IMR-90 (cell line): ENCODE measurements around the gene LRRC56. TPM values are rescaled to one million over a fixed set of nuclear protein-coding genes. Genes with fewer than 3 reads are reported as not detected.

ENCODE experiments used
- BHLHE40 ChIP-seq: fragments of 150-350 bp; IDR thresholded peaks from 2 replicates; pipeline ENCODE4 v1.6.1; 2016; ENCODE audit warnings: mild to moderate bottlenecking, low read depth, low read length
- CTCF ChIP-seq: conservative IDR thresholded peaks from 2 replicates; pipeline ENCODE4 v1.5.1; 2012; ENCODE audit warnings: mild to moderate bottlenecking, low read depth, low read length, improper control_type of control experiment
- MXI1 ChIP-seq: IDR thresholded peaks from 2 replicates; pipeline ENCODE4 v1.6.1; 2012; ENCODE audit warnings: low read depth, mild to moderate bottlenecking, low read length, moderate library complexity, borderline replicate concordance
- polyA plus RNA-seq, 3 experiments: library from polyadenylated mRNA; depleted of rRNA; stranded (reverse); fragments of >200 nt; gene quantifications; 2 replicates each; pipeline ENCODE4 v1.2.3, GENCODE V29; 2012; ENCODE audit warnings: low replicate concordance in 1 of 3
- total RNA-seq: library from RNA; depleted of rRNA; stranded (reverse); fragments of >200 nt; gene quantifications from 2 replicates; pipeline ENCODE4 v1.2.3, GENCODE V29; 2012

LRRC56 gene
- total and polyA plus RNA-seq, 2 of the 4 experiments (the other 2 are of a cell fraction), result 0.36 to 1.3 TPM

- TF ChIP-seq BHLHE40 (peak; percentile 82), MXI1 (peak; percentile 83), CTCF (no peak; the same call in 1 of the 2 replicates)
Measured at GRCh38 chr11:506238-506994, 30.9 kb upstream of the LRRC56 start (continued).
